ENCODE results near the gene ANAPC1. TPM values are rescaled to one million over a fixed set of nuclear protein-coding genes. Genes with fewer than 3 reads are reported as not detected.
"Not testable (repeated sequence)": the region's sequence is repeated elsewhere in the genome, so short reads cannot be mapped to it uniquely, and the experiment has no call there.

Gene ANAPC1
- total and polyA plus RNA-seq, 7 experiments from 2014 or later: 30.6 to 77.2 (median 58.5) TPM

GRCh38 chr2:111767087-111767486, 116.9 kb downstream of the ANAPC1 start:
- intact Hi-C loops (cut with micrococcal nuclease); H3K36me3 ChIP-seq (ENCODE audit: control insufficient read depth in 2 of 3, insufficient read depth in 3 of 3, low read length in 3 of 3); H3K27me3 Mint-ChIP-seq; H3K4me1 Mint-ChIP-seq; H3K9me3 ChIP-seq (ENCODE audit: control insufficient read depth in 2 of 3, low read length in 3 of 3); H3K9me3 Mint-ChIP-seq; ATAC-seq; H3K27ac ChIP-seq (ENCODE audit: low read depth, low read length); DNase-seq; H3K4me1 ChIP-seq (ENCODE audit: control insufficient read depth in 2 of 2, insufficient read depth in 2 of 2, low read length in 2 of 2); H3K4me3 ChIP-seq (ENCODE audit: low read length); H3K27me3 ChIP-seq (ENCODE audit: control insufficient read depth in 2 of 2, insufficient read depth in 2 of 2, low read length in 2 of 2); POLR2A ChIA-PET; H3K4me3 Mint-ChIP-seq; CTCF ChIA-PET: not testable (repeated sequence)
- H3K36me3 Mint-ChIP-seq: peaks cover 3 to 20% (median 10%) of the 10 kb centered on the region in 5 donors
- peak overlapping the region in 1 of 9 donors; percentile 48 for H3K27ac Mint-ChIP-seq

GRCh38 chr2:111766295-111766694, 117.7 kb downstream of the ANAPC1 start:
- CTCF ChIA-PET; H3K27me3 Mint-ChIP-seq; H3K4me1 Mint-ChIP-seq; H3K27ac Mint-ChIP-seq; H3K27ac ChIP-seq (ENCODE audit: low read depth, low read length); POLR2A ChIA-PET; DNase-seq; intact Hi-C loops (cut with micrococcal nuclease); H3K36me3 ChIP-seq (ENCODE audit: control insufficient read depth in 2 of 3, insufficient read depth in 3 of 3, low read length in 3 of 3); H3K9me3 ChIP-seq (ENCODE audit: control insufficient read depth in 2 of 3, low read length in 3 of 3); H3K4me3 ChIP-seq (ENCODE audit: low read length); H3K4me3 Mint-ChIP-seq; H3K4me1 ChIP-seq (ENCODE audit: control insufficient read depth in 2 of 2, insufficient read depth in 2 of 2, low read length in 2 of 2); H3K27me3 ChIP-seq (ENCODE audit: control insufficient read depth in 2 of 2, insufficient read depth in 2 of 2, low read length in 2 of 2); ATAC-seq: not testable (repeated sequence)
- H3K9me3 Mint-ChIP-seq: peaks cover 0 to 13% (median 3%) of the 10 kb centered on the region in 11 donors
- H3K36me3 Mint-ChIP-seq: peaks cover 3 to 24% (median 12%) of the 10 kb centered on the region in 5 donors

- H3K27me3 ChIP-seq (ENCODE audit: control insufficient read depth in 2 of 2, insufficient read depth in 2 of 2, low read length in 2 of 2); H3K27me3 Mint-ChIP-seq; POLR2A ChIA-PET; DNase-seq; H3K36me3 ChIP-seq (ENCODE audit: control insufficient read depth in 2 of 3, insufficient read depth in 3 of 3, low read length in 3 of 3); H3K27ac ChIP-seq (ENCODE audit: low read depth, low read length); H3K9me3 ChIP-seq (ENCODE audit: control insufficient read depth in 2 of 3, low read length in 3 of 3); H3K27ac Mint-ChIP-seq; ATAC-seq; CTCF ChIA-PET; H3K4me1 Mint-ChIP-seq; H3K4me3 Mint-ChIP-seq; H3K4me3 ChIP-seq (ENCODE audit: low read length); intact Hi-C loops (cut with micrococcal nuclease); H3K4me1 ChIP-seq (ENCODE audit: control insufficient read depth in 2 of 2, insufficient read depth in 2 of 2, low read length in 2 of 2): not testable (repeated sequence)
- H3K9me3 Mint-ChIP-seq: peaks cover 0 to 18% (median 3%) of the 10 kb centered on the region in 11 donors
- peaks cover 0 to 24% (median 8%) of the 10 kb centered on the region in 5 donors for H3K36me3 Mint-ChIP-seq
These were observed 119.8 kb downstream of the ANAPC1 start for GRCh38 chr2:111764151-111764550.

GRCh38 chr2:111760697-111761284, 123.2 kb downstream of the ANAPC1 start:
- ATAC-seq; POLR2A ChIA-PET; H3K9me3 ChIP-seq (ENCODE audit: control insufficient read depth in 2 of 3, low read length in 3 of 3); H3K27ac Mint-ChIP-seq; H3K27ac ChIP-seq (ENCODE audit: low read depth, low read length); CTCF ChIA-PET; DNase-seq; H3K4me1 Mint-ChIP-seq; H3K27me3 Mint-ChIP-seq; H3K4me3 ChIP-seq (ENCODE audit: low read length); H3K36me3 ChIP-seq (ENCODE audit: control insufficient read depth in 2 of 3, insufficient read depth in 3 of 3, low read length in 3 of 3); H3K4me3 Mint-ChIP-seq; H3K27me3 ChIP-seq (ENCODE audit: control insufficient read depth in 2 of 2, insufficient read depth in 2 of 2, low read length in 2 of 2); intact Hi-C loops (cut with micrococcal nuclease); H3K4me1 ChIP-seq (ENCODE audit: control insufficient read depth in 2 of 2, insufficient read depth in 2 of 2, low read length in 2 of 2): not testable (repeated sequence)
- Mint-ChIP-seq H3K9me3 (peaks cover 0 to 18% (median 3%) of the 10 kb centered on the region in 11 donors), H3K36me3 (peaks cover 0 to 17% (median 8%) of the 10 kb centered on the region in 5 donors)

- H3K9me3 Mint-ChIP-seq; H3K36me3 ChIP-seq (ENCODE audit: control insufficient read depth in 2 of 3, insufficient read depth in 3 of 3, low read length in 3 of 3); DNase-seq; CTCF ChIA-PET; H3K27me3 Mint-ChIP-seq; H3K27ac ChIP-seq (ENCODE audit: low read depth, low read length); H3K4me1 Mint-ChIP-seq; POLR2A ChIA-PET; H3K27me3 ChIP-seq (ENCODE audit: control insufficient read depth in 2 of 2, insufficient read depth in 2 of 2, low read length in 2 of 2); H3K27ac Mint-ChIP-seq; H3K4me3 ChIP-seq (ENCODE audit: low read length); intact Hi-C loops (cut with micrococcal nuclease); H3K4me3 Mint-ChIP-seq; H3K4me1 ChIP-seq (ENCODE audit: control insufficient read depth in 2 of 2, insufficient read depth in 2 of 2, low read length in 2 of 2); H3K36me3 Mint-ChIP-seq; H3K9me3 ChIP-seq (ENCODE audit: control insufficient read depth in 2 of 3, low read length in 3 of 3); ATAC-seq: not testable (repeated sequence)
These were observed 131.5 kb downstream of the ANAPC1 start for GRCh38 chr2:111752533-111752932.

- POLR2A ChIA-PET; H3K27me3 Mint-ChIP-seq; H3K36me3 ChIP-seq (ENCODE audit: control insufficient read depth in 2 of 3, insufficient read depth in 3 of 3, low read length in 3 of 3); CTCF ChIA-PET; H3K4me1 ChIP-seq (ENCODE audit: control insufficient read depth in 2 of 2, insufficient read depth in 2 of 2, low read length in 2 of 2); DNase-seq; H3K27me3 ChIP-seq (ENCODE audit: control insufficient read depth in 2 of 2, insufficient read depth in 2 of 2, low read length in 2 of 2); ATAC-seq; H3K27ac ChIP-seq (ENCODE audit: low read depth, low read length); H3K9me3 Mint-ChIP-seq; H3K4me3 ChIP-seq (ENCODE audit: low read length); H3K4me1 Mint-ChIP-seq; intact Hi-C loops (cut with micrococcal nuclease); H3K36me3 Mint-ChIP-seq; H3K4me3 Mint-ChIP-seq; H3K27ac Mint-ChIP-seq; H3K9me3 ChIP-seq (ENCODE audit: control insufficient read depth in 2 of 3, low read length in 3 of 3): not testable (repeated sequence)
These were observed 133.4 kb downstream of the ANAPC1 start for GRCh38 chr2:111750641-111751040.

GRCh38 chr2:111748429-111748828, 135.6 kb downstream of the ANAPC1 start:
- POLR2A ChIA-PET, ATAC-seq: not testable (repeated sequence)

More at GRCh38 chr2:111748429-111748828, 135.6 kb downstream of the ANAPC1 start:
- H3K4me1 ChIP-seq (ENCODE audit: control insufficient read depth in 2 of 2, insufficient read depth in 2 of 2, low read length in 2 of 2); DNase-seq; H3K4me1 Mint-ChIP-seq; H3K36me3 ChIP-seq (ENCODE audit: control insufficient read depth in 2 of 3, insufficient read depth in 3 of 3, low read length in 3 of 3); H3K27ac ChIP-seq (ENCODE audit: low read depth, low read length); H3K27ac Mint-ChIP-seq; H3K4me3 ChIP-seq (ENCODE audit: low read length); H3K9me3 ChIP-seq (ENCODE audit: control insufficient read depth in 2 of 3, low read length in 3 of 3); H3K4me3 Mint-ChIP-seq; intact Hi-C loops (cut with micrococcal nuclease); H3K27me3 Mint-ChIP-seq; H3K9me3 Mint-ChIP-seq; H3K36me3 Mint-ChIP-seq; H3K27me3 ChIP-seq (ENCODE audit: control insufficient read depth in 2 of 2, insufficient read depth in 2 of 2, low read length in 2 of 2); CTCF ChIA-PET: not testable (repeated sequence)

All from naive thymus-derived CD4-positive, alpha-beta T cell (primary cell).